Transverse colon (tissue), 4 donors: ENCODE measurements around the gene LRPAP1. TPM values are rescaled to one million over a fixed set of nuclear protein-coding genes. Genes with fewer than 3 reads are reported as not detected.

Experiments
- DNase-seq: peaks from one replicate; pipeline ENCODE4 v3.0.0-alpha.2; 2019
- H3K27ac ChIP-seq, 4 donors: fragments of 200-600 bp; sonication (generic); 2 replicates each; pipeline ENCODE4 v1.5.1; 2016 to 2018; ENCODE audit warnings: inconsistent platforms in 4 of 4
- H3K27me3 ChIP-seq: fragments of 200-600 bp; sonication (generic); 2 replicates; pipeline ENCODE4 v1.5.1; 2017; ENCODE audit warnings: inconsistent platforms
- H3K36me3 ChIP-seq, 4 donors: fragments of 200-600 bp; sonication (generic); 2 replicates each; pipeline ENCODE4 v1.5.1; 2017 to 2019; ENCODE audit warnings: inconsistent platforms in 4 of 4
- H3K4me1 ChIP-seq, 4 donors: fragments of 200-600 bp; sonication (generic); 2 replicates each; pipeline ENCODE4 v1.5.1; 2017 to 2020; ENCODE audit warnings: inconsistent platforms in 4 of 4
- H3K4me3 ChIP-seq, 4 donors: fragments of 200-600 bp; sonication (generic); 1 replicate in 1 of 4; 2 replicates in 3 of 4; pipeline versions ENCODE4 v1.5.1 to v1.6.1; 2017 to 2019; ENCODE audit warnings: inconsistent platforms in 4 of 4
- H3K9me3 ChIP-seq, 2 donors: fragments of 200-600 bp; sonication (generic); 2 replicates each; pipeline ENCODE4 v1.5.1; 2017 to 2019; ENCODE audit warnings: inconsistent platforms in 2 of 2
- EP300 ChIP-seq: sonication (generic); formaldehyde crosslinking; IDR thresholded peaks from one replicate; pipeline ENCODE4 v1.6.1; 2017; ENCODE audit warnings: antibody characterized with exemption, low read depth
- POLR2A ChIP-seq: fragments of 450-650 bp; IDR thresholded peaks from one replicate; pipeline ENCODE4 v1.6.1; 2016; ENCODE audit warnings: antibody characterized with exemption, mild to moderate bottlenecking, moderate library complexity
- POLR2AphosphoS5 ChIP-seq, 3 donors: sonication (generic); formaldehyde crosslinking; IDR thresholded peaks; one replicate each; pipeline ENCODE4 v1.6.1; 2016; ENCODE audit warnings: antibody characterized with exemption in 3 of 3
- WGBS, 2 donors: methylation state at CpG; one replicate each; pipeline ENCODE4 v1.1.5; 2018; ENCODE audit warnings: low coverage in 1 of 2; 5-methylcytosine and 5-hydroxymethylcytosine counted together
- in situ Hi-C, 4 donors: fragments of 200-750 bp; cut with MboI; loops; one replicate each; pipeline versions ENCODE4 v1.15.0 to v1.15.1; 2017; ENCODE audit warnings: low sequenced_read_pairs in 3 of 4, low pct_ligation_motif_present in 1 of 4, low pct_unique_long_range_greater_than_20kb in 1 of 4
- intact Hi-C: fragments of 100-400 bp; cut with DNase I; formaldehyde crosslinking; loops from one replicate; pipeline ENCODE4 v1.15.1; 2023; ENCODE audit warnings: low total_unique reads
- total RNA-seq, 4 donors: library from RNA; depleted of rRNA; stranded (reverse); fragments of >200 nt; gene quantifications; one replicate each; pipeline ENCODE4 v1.1.0, GENCODE V29; 2016
- TF ChIP-seq, protein P1 (sequence below), 5 experiments: fragments of 200-600 bp in 3 of 5; fragments of 450-650 bp in 2 of 5; sonication (generic) in 3 of 5; IDR thresholded peaks; 1 replicate in 2 of 5; 2 replicates in 3 of 5; pipeline ENCODE4 v1.5.1; 2016 to 2017; ENCODE audit warnings: antibody characterized with exemption in 5 of 5, inconsistent platforms in 3 of 5, mild to moderate bottlenecking in 2 of 5, moderate library complexity in 1 of 5

The LRPAP1 gene
- total RNA-seq, 4 donors from 2014 or later = 98.6 to 140 (median 115) TPM

DNA sequence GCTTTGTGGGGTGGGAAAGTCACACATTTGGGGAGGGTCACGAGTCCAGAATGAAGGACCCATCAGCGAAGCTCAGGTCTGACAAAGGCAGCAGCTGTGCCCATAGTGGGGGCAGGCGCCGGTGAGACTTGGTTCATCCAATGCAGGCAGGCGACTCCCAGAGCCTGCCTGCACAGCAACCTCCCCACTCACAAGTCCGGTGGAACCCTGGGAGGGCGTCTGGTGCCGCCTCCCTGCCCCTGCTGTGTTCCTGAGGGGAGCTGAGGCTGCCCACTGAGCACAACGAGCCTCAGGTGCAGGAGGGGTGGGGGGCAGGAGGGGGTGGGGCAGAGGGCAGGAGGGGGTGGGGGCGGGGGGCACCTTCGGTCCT lies 13.7 kb downstream of the LRPAP1 start:
- DNase-seq = peak; percentile 4
- H3K4me3 ChIP-seq = no peak overlapping the region
- H3K4me1 ChIP-seq = no peaks in the 10 kb centered on the region
- intact Hi-C loops = no loop called here
- no peak for TF ChIP-seq EP300
- no peak for TF ChIP-seq POLR2A
- TF ChIP-seq, protein P1, sequence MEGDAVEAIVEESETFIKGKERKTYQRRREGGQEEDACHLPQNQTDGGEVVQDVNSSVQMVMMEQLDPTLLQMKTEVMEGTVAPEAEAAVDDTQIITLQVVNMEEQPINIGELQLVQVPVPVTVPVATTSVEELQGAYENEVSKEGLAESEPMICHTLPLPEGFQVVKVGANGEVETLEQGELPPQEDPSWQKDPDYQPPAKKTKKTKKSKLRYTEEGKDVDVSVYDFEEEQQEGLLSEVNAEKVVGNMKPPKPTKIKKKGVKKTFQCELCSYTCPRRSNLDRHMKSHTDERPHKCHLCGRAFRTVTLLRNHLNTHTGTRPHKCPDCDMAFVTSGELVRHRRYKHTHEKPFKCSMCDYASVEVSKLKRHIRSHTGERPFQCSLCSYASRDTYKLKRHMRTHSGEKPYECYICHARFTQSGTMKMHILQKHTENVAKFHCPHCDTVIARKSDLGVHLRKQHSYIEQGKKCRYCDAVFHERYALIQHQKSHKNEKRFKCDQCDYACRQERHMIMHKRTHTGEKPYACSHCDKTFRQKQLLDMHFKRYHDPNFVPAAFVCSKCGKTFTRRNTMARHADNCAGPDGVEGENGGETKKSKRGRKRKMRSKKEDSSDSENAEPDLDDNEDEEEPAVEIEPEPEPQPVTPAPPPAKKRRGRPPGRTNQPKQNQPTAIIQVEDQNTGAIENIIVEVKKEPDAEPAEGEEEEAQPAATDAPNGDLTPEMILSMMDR (IDR thresholded peaks at IDR 0.05) = no peak
- TF ChIP-seq POLR2AphosphoS5 (IDR thresholded peaks at IDR 0.05) = no peak
- no peaks in the 10 kb centered on the region for H3K27me3 ChIP-seq
- H3K9me3 ChIP-seq = no peaks in the 10 kb centered on the region
- H3K27ac ChIP-seq = no peak overlapping the region
- peaks cover 0 to 64% (median 33%) of the 10 kb centered on the region in 4 donors for H3K36me3 ChIP-seq
- in situ Hi-C loops = no loop called here
- 95% methylated on average over 7 of the region's 11 CpGs; no CpG with 5 or more reads in 1 of the 2 donors for WGBS, 2 donors

DNA sequence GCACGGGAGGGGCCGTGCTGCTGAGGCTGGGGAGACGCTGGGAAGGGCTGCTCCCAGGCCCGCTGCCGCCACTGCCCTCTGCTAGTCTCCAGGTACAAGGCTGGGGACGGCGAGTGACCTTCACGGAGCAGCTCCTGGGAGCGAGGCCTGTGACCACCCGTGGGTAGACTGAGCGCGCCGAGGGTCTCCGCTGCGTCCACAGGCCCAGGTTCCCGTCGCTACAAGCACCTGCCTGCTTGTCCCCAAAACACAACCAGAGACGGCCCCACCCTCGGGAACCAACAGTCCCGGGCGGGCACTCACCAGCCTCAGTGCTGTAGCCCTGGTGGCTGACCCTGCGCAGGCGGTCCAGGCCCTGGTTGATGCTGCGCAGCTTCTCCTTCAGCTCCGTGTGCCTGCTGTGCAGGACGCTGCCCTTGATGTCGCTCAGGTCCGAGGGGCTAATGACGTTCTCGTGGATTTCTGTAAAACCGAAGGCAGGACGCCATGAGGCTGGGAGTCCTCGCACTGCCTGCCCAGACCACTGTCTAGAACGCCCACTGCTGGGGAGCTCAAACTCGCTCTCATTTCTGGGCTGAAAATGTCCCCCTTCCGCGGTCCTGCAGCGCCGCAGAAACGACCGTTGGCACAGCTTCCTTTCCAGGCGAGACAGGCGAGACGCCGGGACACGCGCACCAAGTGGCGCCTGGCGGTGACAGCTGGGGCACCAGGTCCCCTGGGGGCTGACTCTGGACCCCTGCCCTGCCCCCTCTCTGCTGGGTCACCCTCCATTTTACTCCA lies 14.3 kb downstream of the LRPAP1 start:
- DNase-seq = no peak
- TF ChIP-seq POLR2AphosphoS5 (IDR thresholded peaks at IDR 0.05) = no peak
- no peak for TF ChIP-seq EP300
- TF ChIP-seq, protein P1 (IDR thresholded peaks at IDR 0.05) = no peak
- no peak for TF ChIP-seq POLR2A
- no peaks in the 10 kb centered on the region for H3K4me1 ChIP-seq
- in situ Hi-C loops = no loop called here
- intact Hi-C loops = no loop called here
- peaks cover 0 to 69% (median 34%) of the 10 kb centered on the region in 4 donors for H3K36me3 ChIP-seq
- H3K27me3 ChIP-seq = no peaks in the 10 kb centered on the region
- H3K27ac ChIP-seq = no peak overlapping the region
- 94% methylated on average over 42 of the region's 49 CpGs; no CpG with 5 or more reads in 1 of the 2 donors for WGBS, 2 donors
- H3K4me3 ChIP-seq = no peak overlapping the region
- no peaks in the 10 kb centered on the region for H3K9me3 ChIP-seq

DNA sequence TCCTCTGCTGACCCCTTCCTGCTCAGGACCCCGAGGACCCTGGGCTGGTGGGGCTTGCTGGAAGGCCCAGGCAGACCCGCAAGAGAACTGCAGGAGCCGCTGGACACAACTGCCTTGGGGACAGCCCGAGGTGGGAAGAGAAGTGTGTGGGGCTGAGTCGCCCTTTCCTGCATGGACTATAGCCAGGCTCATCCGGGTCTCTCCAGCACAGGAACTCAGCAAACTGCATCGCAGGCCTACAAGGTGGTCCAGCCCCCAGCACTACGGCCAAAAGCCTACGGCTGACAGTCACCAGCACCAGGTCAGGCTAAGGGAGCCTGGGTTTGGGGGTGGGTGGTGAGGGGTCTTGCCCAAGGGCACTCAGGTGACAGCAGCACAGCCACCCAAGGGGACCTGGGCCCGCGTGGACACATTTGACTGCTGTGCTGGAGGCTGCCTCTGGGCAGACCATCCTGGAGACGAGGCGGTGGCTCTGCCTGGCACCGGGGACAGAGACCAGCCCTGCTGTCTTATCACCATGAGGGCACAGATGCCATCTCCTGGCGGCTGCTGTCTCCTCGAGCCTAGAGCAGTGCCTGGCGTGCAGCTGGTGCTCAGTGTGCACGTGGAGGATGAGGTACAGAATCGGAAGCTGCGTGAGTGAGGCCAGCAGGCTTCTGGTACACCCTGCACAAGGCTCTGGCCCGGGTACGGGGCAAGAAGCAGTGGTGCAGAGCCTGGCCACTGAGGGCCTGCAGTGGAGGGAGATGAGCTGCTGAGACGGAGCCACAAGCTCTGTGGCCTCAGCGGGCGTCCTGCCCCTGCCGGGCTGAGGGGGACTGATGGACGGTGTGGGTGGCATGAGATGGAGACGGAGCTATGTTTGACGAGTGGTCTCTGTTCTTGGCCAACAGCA lies 15.1 kb downstream of the LRPAP1 start:
- no peak for DNase-seq
- Histone ChIP-seq H3K9me3 (no peaks in the 10 kb centered on the region), H3K4me1 (no peaks in the 10 kb centered on the region), H3K27me3 (no peaks in the 10 kb centered on the region), H3K36me3 (peaks cover 0 to 77% (median 38%) of the 10 kb centered on the region in 4 donors), H3K27ac (no peak overlapping the region), H3K4me3 (no peak overlapping the region)
- no peak for TF ChIP-seq EP300
- TF ChIP-seq POLR2A = no peak
- TF ChIP-seq, protein P1 (IDR thresholded peaks at IDR 0.05) = no peak
- TF ChIP-seq POLR2AphosphoS5 (IDR thresholded peaks at IDR 0.05) = no peak
- WGBS, 2 donors = 94 to 100% methylated on average over 1 to 24 of the region's 29 CpGs
- intact Hi-C loops = no loop called here
- in situ Hi-C loops = no loop called here
